HG02938 (cell line): Measurements from ENCODE around the gene TRAF3IP1.

Experiments used
- ATAC-seq: cut with Tn5 transposase; IDR thresholded peaks from one replicate; pipeline ENCODE4 v1.9.1; 2021; ENCODE audit warnings: mild to moderate bottlenecking, moderate library complexity; ENCODE audit not compliant: unreplicated experiment

The TRAF3IP1 gene

DNA sequence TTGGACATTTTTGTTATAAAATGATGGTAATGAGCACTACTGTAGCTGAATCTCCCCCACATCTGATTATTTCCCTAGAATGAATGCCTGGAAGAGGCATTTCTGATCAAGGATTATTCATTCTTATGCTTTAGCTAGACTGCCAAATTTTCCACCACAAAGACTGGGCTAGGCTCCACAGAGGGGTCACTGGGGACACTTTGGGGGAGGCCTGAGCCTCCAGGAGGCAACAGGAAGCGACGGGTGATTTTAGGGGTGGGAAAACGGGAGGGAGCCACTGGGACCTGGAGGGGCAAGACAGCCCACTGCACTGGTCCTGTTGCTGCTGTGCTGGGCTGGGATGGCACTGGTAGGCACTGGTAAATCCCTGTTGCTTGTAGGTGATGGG, 104.0 kb downstream of the TRAF3IP1 start:
- no peak for ATAC-seq

- no peak for ATAC-seq
These were observed 105.2 kb downstream of the TRAF3IP1 start for GRCh38 chr2:238425505-238425978.

GRCh38 chr2:238425979-238426567, 105.8 kb downstream of the TRAF3IP1 start:
- peak; percentile 28 for ATAC-seq

DNA sequence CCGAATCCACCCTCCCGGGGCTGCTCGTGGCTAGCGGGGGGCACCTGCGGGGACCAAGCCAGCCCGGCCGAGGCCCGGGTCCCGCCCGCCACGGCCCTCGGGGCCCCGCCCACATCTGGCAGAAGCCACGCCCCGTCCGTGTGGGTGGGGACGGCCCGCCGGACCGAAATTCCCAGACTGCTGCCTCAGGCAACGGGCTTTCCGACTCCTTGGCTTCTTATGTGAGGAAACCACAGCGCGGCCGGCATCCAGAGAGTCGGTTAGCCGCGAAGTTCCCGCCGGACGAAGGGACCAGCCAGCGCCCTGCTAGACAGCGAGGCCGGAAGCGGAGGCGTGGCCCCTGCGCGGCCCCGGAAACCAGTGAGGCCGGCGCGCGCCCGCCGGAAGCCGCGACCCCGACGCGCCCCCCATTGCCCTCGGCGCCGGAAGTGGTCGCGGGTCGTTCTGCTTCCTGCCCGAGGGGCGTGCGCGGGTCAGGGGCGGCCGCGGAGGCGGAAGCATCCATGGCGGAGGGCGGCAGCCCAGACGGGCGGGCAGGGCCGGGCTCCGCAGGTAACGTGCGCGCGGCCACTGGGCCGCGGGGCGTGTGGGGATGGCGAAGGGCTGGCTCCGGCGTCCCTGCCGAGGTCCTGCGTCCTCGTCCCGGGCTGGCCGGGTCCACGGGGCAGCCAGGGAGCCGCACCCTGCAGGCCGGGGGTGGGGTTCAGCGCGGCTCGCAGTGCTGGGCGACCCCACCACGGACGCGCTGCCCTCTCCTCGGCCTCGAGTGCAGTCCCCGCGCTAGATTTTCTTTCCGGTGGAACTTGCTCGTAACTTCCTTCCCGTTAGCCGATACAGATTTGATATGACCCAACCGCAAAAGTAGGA, 106.5 kb downstream of the TRAF3IP1 start, which contains the start of gene ASB1:
Gene ASB1 (plus strand): TSS at position 360 of the 867 bp plus-strand sequence. CDS start 144 bp downstream, at position 504.
- peak; percentile 70 for ATAC-seq

- peak; percentile 23 for ATAC-seq
These were observed 107.3 kb downstream of the TRAF3IP1 start for GRCh38 chr2:238427435-238428162.

- no peak for ATAC-seq
These were observed 108.5 kb downstream of the TRAF3IP1 start for GRCh38 chr2:238428866-238429265.

- ATAC-seq = no peak
These were observed 110.5 kb downstream of the TRAF3IP1 start for GRCh38 chr2:238430781-238431180.

DNA sequence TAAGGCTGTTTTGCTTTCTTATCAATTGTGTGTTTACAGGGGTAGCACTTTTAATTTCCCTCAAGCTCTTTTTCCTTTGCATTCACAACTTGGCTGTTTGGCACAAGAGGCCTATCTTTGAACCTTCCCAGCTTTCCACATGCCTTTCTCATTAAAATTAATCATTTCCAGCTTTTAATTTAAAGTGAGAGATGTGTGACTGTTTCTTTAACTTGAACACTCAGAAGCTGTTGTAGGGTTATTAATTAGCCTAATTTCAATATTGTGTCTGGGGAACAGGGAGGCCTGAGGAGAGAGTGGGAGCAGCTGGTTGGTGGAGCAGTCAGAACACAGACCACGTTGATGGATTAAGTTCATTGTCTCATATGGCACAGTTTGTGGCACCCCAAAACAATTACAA, 111.1 kb downstream of the TRAF3IP1 start:
- no peak for ATAC-seq

DNA sequence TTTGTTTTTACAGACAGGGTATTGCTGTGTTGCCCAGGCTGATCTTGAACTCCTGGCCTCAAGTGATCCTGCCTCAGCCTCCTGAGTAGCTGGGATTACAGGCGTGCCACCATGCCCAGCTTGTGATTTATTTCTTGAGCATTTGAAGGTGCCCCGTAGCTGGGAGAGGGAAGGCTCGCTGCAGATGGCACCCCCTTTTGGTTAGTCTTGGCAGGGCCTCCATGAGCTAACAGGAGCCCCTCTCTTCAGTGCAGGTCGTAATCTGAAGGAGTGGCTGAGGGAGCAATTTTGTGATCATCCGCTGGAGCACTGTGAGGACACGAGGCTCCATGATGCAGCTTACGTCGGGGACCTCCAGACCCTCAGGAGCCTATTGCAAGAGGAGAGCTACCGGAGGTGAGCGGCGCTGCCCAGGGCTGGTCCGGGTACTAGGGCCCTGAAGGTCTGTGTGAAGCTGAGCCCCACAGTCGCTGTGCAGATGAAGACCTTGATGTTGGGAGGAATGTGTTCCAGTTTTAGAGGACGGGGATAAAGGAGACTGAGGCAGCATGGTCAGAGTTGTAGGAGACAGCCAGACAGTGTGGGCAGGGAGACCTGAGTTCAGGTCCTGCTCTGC, 113.1 kb downstream of the TRAF3IP1 start:
- no peak for ATAC-seq

GRCh38 chr2:238433941-238434845, 113.9 kb downstream of the TRAF3IP1 start:
- no peak for ATAC-seq

- no peak for ATAC-seq
These were observed 114.8 kb downstream of the TRAF3IP1 start for GRCh38 chr2:238434846-238435751.

GRCh38 chr2:238435752-238436096, 115.4 kb downstream of the TRAF3IP1 start:
- ATAC-seq = no peak

DNA sequence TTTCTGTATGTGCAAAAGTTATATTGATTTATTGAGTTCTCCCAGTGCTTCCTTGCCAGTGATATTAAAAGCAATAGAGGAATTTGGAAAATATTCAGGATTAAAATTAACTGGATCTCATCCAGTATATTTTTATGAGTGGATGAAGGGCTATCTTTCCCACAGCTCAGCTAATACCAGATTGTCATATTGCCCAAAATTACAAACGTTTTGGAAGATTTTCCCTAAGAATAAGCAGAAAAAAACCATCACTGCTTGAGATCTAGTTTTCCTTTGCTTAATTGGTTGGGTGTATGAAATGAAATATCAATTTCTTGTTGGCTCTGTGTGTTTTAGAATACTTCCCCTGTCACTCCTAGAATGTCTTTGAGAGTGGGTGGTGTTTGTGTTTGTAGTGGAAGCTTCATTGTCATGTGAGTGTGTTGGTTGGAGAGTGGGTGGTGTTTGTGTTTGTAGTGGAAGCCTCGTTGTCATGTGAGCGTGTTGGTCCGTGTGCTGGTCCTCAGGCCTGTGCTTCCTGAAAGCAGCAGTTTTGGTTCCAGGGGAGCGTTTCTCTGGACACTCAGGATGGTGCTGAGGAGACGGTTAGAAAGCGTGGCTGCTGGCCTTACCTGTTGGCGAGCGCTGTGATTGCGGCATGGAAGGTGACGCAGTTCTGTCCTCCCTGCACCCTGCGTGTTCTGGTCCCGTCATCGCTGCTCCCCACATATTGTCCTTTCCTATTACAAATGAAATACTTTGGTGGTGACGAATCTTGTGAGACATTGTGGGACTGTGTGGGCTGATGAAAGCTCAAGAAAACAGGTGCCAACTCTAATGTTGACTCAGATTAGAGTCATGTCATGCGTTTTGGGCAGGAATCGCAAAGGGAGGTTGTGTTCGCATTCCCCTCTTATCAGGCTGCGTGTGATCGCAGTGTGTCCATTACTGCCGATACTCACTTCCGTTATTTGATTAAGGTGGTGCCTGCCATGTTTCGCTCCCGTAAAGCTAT, 118.8 kb downstream of the TRAF3IP1 start:
- ATAC-seq = no peak

- ATAC-seq = no peak
These were observed 119.6 kb downstream of the TRAF3IP1 start for GRCh38 chr2:238439917-238440316.

GRCh38 chr2:238440331-238440730, 120.0 kb downstream of the TRAF3IP1 start:
- no peak for ATAC-seq

DNA sequence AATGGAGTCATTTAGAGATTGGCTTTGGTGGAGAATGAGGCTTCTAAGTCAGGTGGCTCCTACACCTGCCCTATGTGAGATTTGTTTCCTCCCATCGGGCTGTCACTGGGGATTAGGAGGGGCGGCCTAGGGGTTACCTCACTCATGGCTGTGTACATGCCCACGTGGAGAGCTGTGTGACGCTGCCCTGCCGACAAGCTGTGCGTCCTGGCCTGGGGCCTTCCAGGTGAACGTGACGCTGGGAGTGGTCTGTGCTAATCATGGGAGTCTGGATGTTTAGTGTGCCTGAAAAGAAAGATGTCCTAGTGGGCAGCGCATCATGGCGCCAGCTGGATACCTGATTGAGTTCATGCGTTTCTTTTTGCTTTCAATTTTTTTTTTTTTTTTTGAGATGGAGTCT, 120.4 kb downstream of the TRAF3IP1 start:
- no peak for ATAC-seq

- no peak for ATAC-seq
These were observed 121.2 kb downstream of the TRAF3IP1 start for GRCh38 chr2:238441262-238442114.
